GM18907 (cell line): ENCODE measurements around the gene DNAJB4.
A peak's percentile ranks its signal among the peaks of the same experiment; 100 is the strongest.
"Not testable (repeated sequence)": the region's sequence is repeated elsewhere in the genome, so short reads cannot be mapped to it uniquely, and the experiment has no call there.

ENCODE experiments used
- ATAC-seq: cut with Tn5 transposase; IDR thresholded peaks from one replicate; pipeline ENCODE4 v1.9.1; 2021; ENCODE audit warnings: mild to moderate bottlenecking, moderate library complexity; ENCODE audit not compliant: unreplicated experiment

DNAJB4 gene

GRCh38 chr1:77990629-77991204 is 14.0 kb upstream of the DNAJB4 start:
- ATAC-seq: no peak

GRCh38 chr1:77991638-77992037 is 13.1 kb upstream of the DNAJB4 start:
- ATAC-seq: no peak

GRCh38 chr1:77994117-77994705 is 10.5 kb upstream of the DNAJB4 start:
- ATAC-seq: no peak

- no peak for ATAC-seq
Observed at GRCh38 chr1:77996734-77997133, 8.0 kb upstream of the DNAJB4 start.

GRCh38 chr1:78000536-78000935 is 4.2 kb upstream of the DNAJB4 start:
- ATAC-seq: not testable (repeated sequence)

GRCh38 chr1:78003070-78003746 is 1.5 kb upstream of the DNAJB4 start:
- ATAC-seq: no peak

- peak; percentile 56 for ATAC-seq
Observed at GRCh38 chr1:78003882-78004718, 639 bp upstream of the DNAJB4 start.

- no peak for ATAC-seq
Observed at GRCh38 chr1:78005448-78005722, 646 bp downstream of the DNAJB4 start.

GRCh38 chr1:78005755-78006154 is 1.0 kb downstream of the DNAJB4 start:
- ATAC-seq: no peak

- ATAC-seq: no peak
Observed at GRCh38 chr1:78006521-78006920, 1.8 kb downstream of the DNAJB4 start.

- ATAC-seq: no peak
Observed at GRCh38 chr1:78007677-78008341, 3.1 kb downstream of the DNAJB4 start.

- ATAC-seq: no peak
Observed at GRCh38 chr1:78009276-78009675, 4.5 kb downstream of the DNAJB4 start.

GRCh38 chr1:78009836-78010235 is 5.1 kb downstream of the DNAJB4 start:
- ATAC-seq: no peak

- ATAC-seq: peak; percentile 37
Observed at GRCh38 chr1:78011050-78011449, 6.3 kb downstream of the DNAJB4 start.

GRCh38 chr1:78015148-78015547 is 10.4 kb downstream of the DNAJB4 start:
- ATAC-seq: no peak

GRCh38 chr1:78019024-78019423 is 14.3 kb downstream of the DNAJB4 start:
- no peak for ATAC-seq

GRCh38 chr1:78021134-78021533 is 16.4 kb downstream of the DNAJB4 start:
- ATAC-seq: not testable (repeated sequence)

GRCh38 chr1:78029793-78030192 is 25.1 kb downstream of the DNAJB4 start:
- ATAC-seq: no peak

GRCh38 chr1:78032996-78033796 is 28.5 kb downstream of the DNAJB4 start:
- ATAC-seq: no peak

GRCh38 chr1:78033797-78034172 is 29.0 kb downstream of the DNAJB4 start:
- no peak for ATAC-seq
